ENCODE results near the gene HIPK3.
"Not testable (repeated sequence)": the region's sequence is repeated elsewhere in the genome, so short reads cannot be mapped to it uniquely, and the experiment has no call there.

HIPK3 gene

GRCh38 chr11:33303541-33303940, 46.4 kb downstream of the HIPK3 start:
- intact Hi-C loops (cut with micrococcal nuclease) = no loop called here
- H3K9me3 Mint-ChIP-seq = no peaks in the 10 kb centered on the region
- H3K27ac Mint-ChIP-seq = no peak overlapping the region
- H3K4me3 Mint-ChIP-seq = no peak overlapping the region
- H3K27me3 Mint-ChIP-seq = no peaks in the 10 kb centered on the region
- peaks cover 9% of the 10 kb centered on the region for H3K4me1 Mint-ChIP-seq (ENCODE audit: low read depth)
- peaks cover 26% of the 10 kb centered on the region for H3K36me3 Mint-ChIP-seq (ENCODE audit: low read depth)

- peaks cover 25% of the 10 kb centered on the region for H3K4me1 Mint-ChIP-seq (ENCODE audit: low read depth)
- H3K36me3 Mint-ChIP-seq (ENCODE audit: low read depth); H3K27ac Mint-ChIP-seq; intact Hi-C loops (cut with micrococcal nuclease); H3K9me3 Mint-ChIP-seq; H3K4me3 Mint-ChIP-seq; H3K27me3 Mint-ChIP-seq: not testable (repeated sequence)
These were observed 49.6 kb downstream of the HIPK3 start for GRCh38 chr11:33306821-33307220.

GRCh38 chr11:33307984-33308383, 50.8 kb downstream of the HIPK3 start:
- peaks cover 30% of the 10 kb centered on the region for H3K4me1 Mint-ChIP-seq (ENCODE audit: low read depth)

GRCh38 chr11:33309118-33309517, 51.9 kb downstream of the HIPK3 start:
- H3K27ac Mint-ChIP-seq = no peak overlapping the region
- intact Hi-C loops (cut with micrococcal nuclease) = no loop called here
- H3K4me1 Mint-ChIP-seq (ENCODE audit: low read depth) = peaks cover 30% of the 10 kb centered on the region
- no peaks in the 10 kb centered on the region for H3K27me3 Mint-ChIP-seq
- no peaks in the 10 kb centered on the region for H3K9me3 Mint-ChIP-seq
- no peak overlapping the region for H3K4me3 Mint-ChIP-seq
- peaks cover 6% of the 10 kb centered on the region for H3K36me3 Mint-ChIP-seq (ENCODE audit: low read depth)

More at GRCh38 chr11:33307984-33308383, 50.8 kb downstream of the HIPK3 start:
- Mint-ChIP-seq H3K9me3 (no peaks in the 10 kb centered on the region), H3K27me3 (no peaks in the 10 kb centered on the region), H3K27ac (no peak overlapping the region), H3K36me3 (ENCODE audit: low read depth) (peaks cover 6% of the 10 kb centered on the region), H3K4me3 (no peak overlapping the region)
- intact Hi-C loops (cut with micrococcal nuclease) = no loop called here

GRCh38 chr11:33310720-33311500, 53.7 kb downstream of the HIPK3 start:
- H3K27ac Mint-ChIP-seq = peak overlapping the region; percentile 7
- H3K9me3 Mint-ChIP-seq = no peaks in the 10 kb centered on the region
- no peak overlapping the region for H3K4me3 Mint-ChIP-seq
- peaks cover 6% of the 10 kb centered on the region for H3K36me3 Mint-ChIP-seq (ENCODE audit: low read depth)
- intact Hi-C loops (cut with micrococcal nuclease) = no loop called here
- H3K27me3 Mint-ChIP-seq = no peaks in the 10 kb centered on the region
- H3K4me1 Mint-ChIP-seq (ENCODE audit: low read depth) = peaks cover 30% of the 10 kb centered on the region

- intact Hi-C loops (cut with micrococcal nuclease) = no loop called here
These were observed 54.5 kb downstream of the HIPK3 start for GRCh38 chr11:33311680-33312079.

GRCh38 chr11:33315822-33316221, 58.6 kb downstream of the HIPK3 start:
- peaks cover 6% of the 10 kb centered on the region for H3K36me3 Mint-ChIP-seq (ENCODE audit: low read depth)
- H3K4me3 Mint-ChIP-seq = no peak overlapping the region
- no peaks in the 10 kb centered on the region for H3K27me3 Mint-ChIP-seq
- no peaks in the 10 kb centered on the region for H3K9me3 Mint-ChIP-seq
- peaks cover 17% of the 10 kb centered on the region for H3K4me1 Mint-ChIP-seq (ENCODE audit: low read depth)
- intact Hi-C loops (cut with micrococcal nuclease) = no loop called here
- no peak overlapping the region for H3K27ac Mint-ChIP-seq

More at GRCh38 chr11:33311680-33312079, 54.5 kb downstream of the HIPK3 start:
- no peaks in the 10 kb centered on the region for H3K9me3 Mint-ChIP-seq
- no peaks in the 10 kb centered on the region for H3K27me3 Mint-ChIP-seq
- H3K4me1 Mint-ChIP-seq (ENCODE audit: low read depth) = peaks cover 30% of the 10 kb centered on the region
- no peak overlapping the region for H3K4me3 Mint-ChIP-seq
- no peak overlapping the region for H3K27ac Mint-ChIP-seq
- peaks cover 6% of the 10 kb centered on the region for H3K36me3 Mint-ChIP-seq (ENCODE audit: low read depth)

- no peak overlapping the region for H3K27ac Mint-ChIP-seq
- no peaks in the 10 kb centered on the region for H3K27me3 Mint-ChIP-seq
These were observed 60.5 kb downstream of the HIPK3 start for GRCh38 chr11:33317662-33318061.

GRCh38 chr11:33320016-33320813, 63.0 kb downstream of the HIPK3 start:
- H3K27me3 Mint-ChIP-seq = no peaks in the 10 kb centered on the region
- no peak overlapping the region for H3K4me3 Mint-ChIP-seq
- intact Hi-C loops (cut with micrococcal nuclease) = loop anchor here (5.0 to 10.0 kb wide), 2 partner anchors 63 to 355 kb away; partner anchors contain the start of gene HIPK3
- H3K36me3 Mint-ChIP-seq (ENCODE audit: low read depth) = no peaks in the 10 kb centered on the region
- no peak overlapping the region for H3K27ac Mint-ChIP-seq
- no peaks in the 10 kb centered on the region for H3K9me3 Mint-ChIP-seq
- peaks cover 23% of the 10 kb centered on the region for H3K4me1 Mint-ChIP-seq (ENCODE audit: low read depth)

More at GRCh38 chr11:33317662-33318061, 60.5 kb downstream of the HIPK3 start:
- H3K9me3 Mint-ChIP-seq = no peaks in the 10 kb centered on the region
- peaks cover 4% of the 10 kb centered on the region for H3K4me1 Mint-ChIP-seq (ENCODE audit: low read depth)
- intact Hi-C loops (cut with micrococcal nuclease) = no loop called here
- H3K36me3 Mint-ChIP-seq (ENCODE audit: low read depth) = no peaks in the 10 kb centered on the region
- H3K4me3 Mint-ChIP-seq = no peak overlapping the region

- Mint-ChIP-seq H3K4me1 (ENCODE audit: low read depth) (peaks cover 28% of the 10 kb centered on the region), H3K27me3 (no peaks in the 10 kb centered on the region), H3K4me3 (no peak overlapping the region), H3K9me3 (no peaks in the 10 kb centered on the region), H3K27ac (no peak overlapping the region), H3K36me3 (ENCODE audit: low read depth) (no peaks in the 10 kb centered on the region)
- intact Hi-C loops (cut with micrococcal nuclease) = loop anchor here (5.0 to 10.0 kb wide), 2 partner anchors 64 to 356 kb away; partner anchors contain the start of gene HIPK3
These were observed 63.7 kb downstream of the HIPK3 start for GRCh38 chr11:33320814-33321330.

GRCh38 chr11:33321422-33321821, 64.2 kb downstream of the HIPK3 start:
- peaks cover 28% of the 10 kb centered on the region for H3K4me1 Mint-ChIP-seq (ENCODE audit: low read depth)
- no peak overlapping the region for H3K4me3 Mint-ChIP-seq
- H3K36me3 Mint-ChIP-seq (ENCODE audit: low read depth) = no peaks in the 10 kb centered on the region
- H3K9me3 Mint-ChIP-seq = no peaks in the 10 kb centered on the region
- no peaks in the 10 kb centered on the region for H3K27me3 Mint-ChIP-seq
- no peak overlapping the region for H3K27ac Mint-ChIP-seq
- intact Hi-C loops (cut with micrococcal nuclease) = loop anchor here (5.0 to 10.0 kb wide), 2 partner anchors 64 to 357 kb away; partner anchors contain the start of gene HIPK3

- Mint-ChIP-seq H3K4me1 (ENCODE audit: low read depth) (peaks cover 31% of the 10 kb centered on the region), H3K27ac (no peak overlapping the region), H3K9me3 (no peaks in the 10 kb centered on the region), H3K4me3 (no peak overlapping the region), H3K27me3 (no peaks in the 10 kb centered on the region), H3K36me3 (ENCODE audit: low read depth) (no peaks in the 10 kb centered on the region)
- intact Hi-C loops (cut with micrococcal nuclease) = loop anchor here (5.0 to 10.0 kb wide), 2 partner anchors 66 to 359 kb away; partner anchors contain the start of gene HIPK3
These were observed 66.2 kb downstream of the HIPK3 start for GRCh38 chr11:33323421-33323820.

GRCh38 chr11:33324302-33324985, 67.3 kb downstream of the HIPK3 start:
- intact Hi-C loops (cut with micrococcal nuclease) = loop anchor here (5.0 to 10.0 kb wide), 2 partner anchors 67 to 360 kb away; partner anchors contain the start of gene HIPK3
- no peaks in the 10 kb centered on the region for H3K27me3 Mint-ChIP-seq
- no peak overlapping the region for H3K4me3 Mint-ChIP-seq
- H3K36me3 Mint-ChIP-seq (ENCODE audit: low read depth) = peaks cover 2% of the 10 kb centered on the region
- H3K27ac Mint-ChIP-seq = peak overlapping the region; percentile 2
- H3K4me1 Mint-ChIP-seq (ENCODE audit: low read depth) = peaks cover 32% of the 10 kb centered on the region
- H3K9me3 Mint-ChIP-seq = no peaks in the 10 kb centered on the region

All from dendritic cell treated with granulocyte-macrophage colony-stimulating factor and Interleukin-4, amounts not matched to agents 40 ng/mL and 50 ng/mL, for 4 days (primary cell).